Activated CD4-positive, CD25-positive, alpha-beta regulatory T cell treated with anti-CD3 and anti-CD28 coated beads, Interleukin-2, amount 50 U/mL, for 16 hours (primary cell): ENCODE measurements around the gene MAD1L1.
A peak's percentile ranks its signal among the peaks of the same experiment; 100 is the strongest.

Experiments
- DNase-seq: peaks from one replicate; pipeline ENCODE4 v3.0.0-alpha.2; 2020; ENCODE audit warnings: low read depth, low spot score

Gene MAD1L1

GRCh38 chr7:2242541-2243429 lies 10.0 kb upstream of the MAD1L1 start:
- DNase-seq = no peak

- DNase-seq = peak; percentile 46
Measured at GRCh38 chr7:2241580-2242540, 9.1 kb upstream of the MAD1L1 start, which contains the start of the genes MRM2 and NUDT1. Gene MRM2 (minus strand): TSS chr7:2242205. CDS start chr7:2242169, 36 bp downstream. Gene NUDT1 (plus strand): TSS chr7:2242226. CDS start chr7:2244575, 2,349 bp downstream.

- no peak for DNase-seq
Measured at GRCh38 chr7:2239242-2239641, 6.5 kb upstream of the MAD1L1 start.

- no peak for DNase-seq
Measured at GRCh38 chr7:2237109-2237602, 4.4 kb upstream of the MAD1L1 start.

GRCh38 chr7:2233926-2234325 lies 1.2 kb upstream of the MAD1L1 start:
- no peak for DNase-seq

- no peak for DNase-seq
Measured at GRCh38 chr7:2231992-2232765, 566 bp downstream of the MAD1L1 start.

- DNase-seq = no peak
Measured at GRCh38 chr7:2230882-2231281, 1.9 kb downstream of the MAD1L1 start.

GRCh38 chr7:2230226-2230625 lies 2.5 kb downstream of the MAD1L1 start:
- no peak for DNase-seq

GRCh38 chr7:2229467-2229866 lies 3.3 kb downstream of the MAD1L1 start:
- DNase-seq = no peak

GRCh38 chr7:2228921-2229320 lies 3.8 kb downstream of the MAD1L1 start:
- no peak for DNase-seq

GRCh38 chr7:2227699-2228098 lies 5.0 kb downstream of the MAD1L1 start:
- DNase-seq = no peak

GRCh38 chr7:2225830-2226229 lies 6.9 kb downstream of the MAD1L1 start:
- no peak for DNase-seq

- no peak for DNase-seq
Measured at GRCh38 chr7:2225336-2225735, 7.4 kb downstream of the MAD1L1 start.

GRCh38 chr7:2224934-2225333 lies 7.8 kb downstream of the MAD1L1 start:
- DNase-seq = no peak

- no peak for DNase-seq
Measured at GRCh38 chr7:2224491-2224928, 8.2 kb downstream of the MAD1L1 start.

GRCh38 chr7:2223321-2223720 lies 9.4 kb downstream of the MAD1L1 start:
- DNase-seq = no peak

GRCh38 chr7:2222516-2222915 lies 10.2 kb downstream of the MAD1L1 start:
- no peak for DNase-seq

GRCh38 chr7:2220954-2221353 lies 11.8 kb downstream of the MAD1L1 start:
- no peak for DNase-seq

GRCh38 chr7:2220506-2220905 lies 12.2 kb downstream of the MAD1L1 start:
- DNase-seq = no peak

- DNase-seq = no peak
Measured at GRCh38 chr7:2220030-2220429, 12.7 kb downstream of the MAD1L1 start.

- no peak for DNase-seq
Measured at GRCh38 chr7:2219606-2220005, 13.1 kb downstream of the MAD1L1 start.
